ENCODE data around the gene LRRC27. TPM values are rescaled to one million over a fixed set of nuclear protein-coding genes. Genes with fewer than 3 reads are reported as not detected.

LRRC27 gene
- polyA plus RNA-seq, 1 experiment, result 9.2 TPM

Other genes with a start within 250 kb of the LRRC27 start
- 9.0 and 12.7 TPM in 2 replicates for gene DPYSL4, start 145.2 kb upstream of the LRRC27 start, polyA plus RNA-seq (2011; rRNA removed)
- gene STK32C, start 24.2 kb upstream of the LRRC27 start, polyA plus RNA-seq (2011; rRNA removed), result 5.0 and 5.3 TPM in 2 replicates
- gene PWWP2B, start 65.0 kb downstream of the LRRC27 start, polyA plus RNA-seq (2011; rRNA removed), result 1.1 and 1.6 TPM in 2 replicates
- gene INPP5A, start 205.6 kb downstream of the LRRC27 start, polyA plus RNA-seq (2011; rRNA removed), result 20.2 and 22.5 TPM in 2 replicates